Hematopoietic multipotent progenitor cell treated with erythropoietin and hydrocortisone succinate and interleukin-3 and kit ligand, for 4 days (in vitro differentiated cells): ENCODE measurements around the gene LMOD2.
"Not testable (repeated sequence)": the region's sequence is repeated elsewhere in the genome, so short reads cannot be mapped to it uniquely, and the experiment has no call there.

Source experiments
- DNase-seq: peaks from one replicate; pipeline ENCODE4 v3.0.0-alpha.2; 2015

Gene LMOD2, protein sequence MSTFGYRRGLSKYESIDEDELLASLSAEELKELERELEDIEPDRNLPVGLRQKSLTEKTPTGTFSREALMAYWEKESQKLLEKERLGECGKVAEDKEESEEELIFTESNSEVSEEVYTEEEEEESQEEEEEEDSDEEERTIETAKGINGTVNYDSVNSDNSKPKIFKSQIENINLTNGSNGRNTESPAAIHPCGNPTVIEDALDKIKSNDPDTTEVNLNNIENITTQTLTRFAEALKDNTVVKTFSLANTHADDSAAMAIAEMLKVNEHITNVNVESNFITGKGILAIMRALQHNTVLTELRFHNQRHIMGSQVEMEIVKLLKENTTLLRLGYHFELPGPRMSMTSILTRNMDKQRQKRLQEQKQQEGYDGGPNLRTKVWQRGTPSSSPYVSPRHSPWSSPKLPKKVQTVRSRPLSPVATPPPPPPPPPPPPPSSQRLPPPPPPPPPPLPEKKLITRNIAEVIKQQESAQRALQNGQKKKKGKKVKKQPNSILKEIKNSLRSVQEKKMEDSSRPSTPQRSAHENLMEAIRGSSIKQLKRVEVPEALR

GRCh38 chr7:123655614-123656013 lies at the start of gene LMOD2:
Gene LMOD2, plus strand, starts transcription at chr7:123655866. Its CDS starts 98 bp downstream, at chr7:123655964.
- no peak for DNase-seq

DNA sequence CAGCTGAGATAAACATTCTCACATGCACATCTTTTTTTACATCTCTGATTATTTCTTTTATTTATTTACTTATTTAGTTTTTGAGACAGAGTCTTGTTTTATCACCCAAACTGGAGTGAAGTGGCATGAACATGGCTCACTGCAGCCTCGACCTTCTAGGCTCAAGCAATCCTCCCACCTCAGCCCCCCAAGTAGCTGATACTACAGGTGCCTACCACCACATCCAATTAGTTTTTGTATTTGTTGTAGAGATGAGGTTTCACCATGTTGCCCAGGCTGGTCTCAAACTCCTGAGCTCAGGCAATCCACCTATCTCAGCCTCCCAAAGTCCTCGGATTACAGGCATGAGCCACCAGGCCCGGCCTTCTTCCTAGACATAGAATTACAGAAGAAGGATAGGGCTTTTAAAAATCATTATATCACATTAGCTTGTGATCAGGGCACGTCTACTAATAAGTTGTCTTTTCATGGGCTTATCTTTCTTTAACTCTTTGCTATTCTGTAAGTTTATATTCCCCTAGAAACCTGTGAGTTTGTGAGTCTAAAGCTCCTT lies 48.2 kb upstream of the LMOD2 start:
- DNase-seq, result no peak

DNA sequence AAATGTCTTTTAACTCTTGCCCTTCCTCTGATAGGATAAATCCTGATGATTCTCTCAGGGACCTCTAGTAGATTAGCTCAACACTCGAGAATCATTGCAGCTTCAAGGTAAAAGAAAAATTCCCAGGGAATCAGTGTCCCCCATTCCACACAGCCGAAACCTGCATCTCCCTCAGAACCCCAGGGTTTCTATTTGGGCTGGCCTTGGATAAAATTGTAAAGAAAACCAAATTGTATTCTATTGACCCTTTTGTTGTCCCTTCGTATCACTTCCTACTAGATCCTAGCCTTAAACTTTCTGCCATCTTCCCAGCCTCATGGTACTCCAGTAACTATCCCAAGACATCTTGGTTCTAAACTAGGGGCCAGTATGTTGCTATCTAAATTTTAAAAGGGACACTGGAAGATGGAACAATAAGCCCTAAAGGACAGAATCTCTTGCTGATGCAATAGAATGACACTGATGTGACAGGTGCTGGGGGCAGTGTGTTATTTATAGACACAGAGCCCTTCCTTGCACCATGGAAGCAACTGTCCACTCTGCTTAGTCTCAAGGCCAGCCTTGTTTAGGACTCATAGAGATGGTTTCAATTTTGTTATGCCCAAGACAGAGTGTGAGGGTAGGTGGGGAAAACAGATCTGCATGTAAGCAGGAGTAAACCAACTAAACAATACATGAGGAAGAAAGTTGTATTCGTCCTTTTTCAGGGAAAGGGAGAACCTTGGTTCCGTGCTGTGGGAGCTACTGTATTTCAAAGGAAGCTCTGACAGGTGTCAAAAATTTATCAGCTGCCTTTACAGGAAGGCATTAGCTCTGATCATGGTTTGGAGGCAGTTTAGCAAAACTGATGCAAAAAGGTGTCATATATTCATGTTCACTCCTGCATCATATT lies 46.4 kb upstream of the LMOD2 start:
- no peak for DNase-seq

GRCh38 chr7:123609883-123610239 lies 45.8 kb upstream of the LMOD2 start:
- DNase-seq, result no peak

DNA sequence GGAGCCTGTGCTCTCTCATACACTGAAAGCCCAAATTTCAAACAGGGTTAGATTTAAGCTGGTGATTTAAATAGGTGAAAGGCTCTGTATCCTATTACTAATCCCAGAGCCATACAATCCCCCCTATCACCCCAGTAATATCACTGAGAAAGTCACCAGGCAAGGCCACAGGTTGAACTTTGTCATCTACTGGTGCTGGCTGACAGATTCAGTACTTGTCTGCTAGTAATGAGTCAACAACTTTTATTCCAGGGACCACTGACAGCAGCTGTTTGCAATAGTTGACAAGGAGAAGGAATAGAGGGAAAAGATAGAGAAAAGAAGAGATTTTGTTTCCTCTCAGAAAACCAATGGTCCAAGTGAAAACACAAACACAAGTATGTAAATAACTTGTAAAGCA lies 43.6 kb upstream of the LMOD2 start:
- DNase-seq, result no peak

- no peak for DNase-seq
These were observed 40.3 kb upstream of the LMOD2 start for GRCh38 chr7:123615344-123615743.

GRCh38 chr7:123616223-123616622 lies 39.4 kb upstream of the LMOD2 start:
- no peak for DNase-seq

GRCh38 chr7:123621707-123622106 lies 34.0 kb upstream of the LMOD2 start:
- no peak for DNase-seq

DNA sequence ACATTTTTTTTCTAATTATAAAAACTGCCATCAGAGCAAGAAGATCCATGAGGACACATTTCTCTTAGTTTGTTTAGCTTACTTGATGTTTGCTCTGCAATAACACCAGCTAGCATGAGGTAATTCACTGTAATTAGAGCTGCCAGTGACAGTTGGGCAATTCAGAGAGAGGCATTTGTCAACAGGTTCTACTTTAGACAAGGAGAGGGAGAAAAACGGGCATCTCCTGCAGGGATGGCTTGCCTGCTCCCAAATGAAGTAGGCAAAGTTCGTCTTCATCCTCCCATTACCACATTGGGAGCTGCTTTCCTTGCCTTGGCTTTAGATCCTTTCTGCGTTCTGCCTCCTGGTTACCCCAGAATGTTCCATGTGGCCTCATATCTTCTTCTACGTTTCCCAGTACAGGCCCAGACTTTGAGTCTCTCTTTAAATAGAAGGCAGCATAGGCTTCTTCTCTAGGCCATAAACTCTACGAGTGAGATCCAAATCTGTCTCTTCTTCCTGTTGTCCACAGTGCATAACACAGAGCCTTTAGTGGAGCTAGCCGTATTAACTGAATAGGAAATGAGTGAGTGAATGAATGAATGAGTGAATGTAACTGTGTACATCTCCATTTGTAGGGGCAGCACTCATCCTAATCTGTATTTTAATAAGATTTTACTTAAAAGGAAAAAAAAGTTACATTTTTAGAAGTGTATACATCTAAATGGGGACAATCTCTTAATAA lies 32.8 kb upstream of the LMOD2 start:
- no peak for DNase-seq

- peak; percentile 67 for DNase-seq
These were observed 31.0 kb upstream of the LMOD2 start for GRCh38 chr7:123624527-123625183.

DNA sequence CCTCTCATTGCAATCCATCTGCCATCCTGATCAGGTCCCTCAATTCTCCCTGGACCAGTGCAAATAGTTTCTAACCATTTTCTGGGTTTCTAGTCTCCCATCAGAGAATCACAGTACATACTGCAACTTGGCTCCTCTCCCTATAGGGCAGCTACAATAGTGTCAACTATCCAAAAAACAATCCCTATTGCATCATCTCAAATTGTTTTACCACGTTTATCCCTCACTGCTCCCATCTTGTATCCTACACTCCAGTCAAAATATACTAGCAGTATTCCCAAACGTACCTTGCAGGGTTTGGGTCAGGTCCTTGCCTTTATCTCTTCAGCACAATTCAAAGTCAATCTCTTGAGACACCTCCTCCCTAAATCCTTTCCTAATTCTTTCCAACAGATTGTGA lies 30.4 kb upstream of the LMOD2 start:
- no peak for DNase-seq

DNA sequence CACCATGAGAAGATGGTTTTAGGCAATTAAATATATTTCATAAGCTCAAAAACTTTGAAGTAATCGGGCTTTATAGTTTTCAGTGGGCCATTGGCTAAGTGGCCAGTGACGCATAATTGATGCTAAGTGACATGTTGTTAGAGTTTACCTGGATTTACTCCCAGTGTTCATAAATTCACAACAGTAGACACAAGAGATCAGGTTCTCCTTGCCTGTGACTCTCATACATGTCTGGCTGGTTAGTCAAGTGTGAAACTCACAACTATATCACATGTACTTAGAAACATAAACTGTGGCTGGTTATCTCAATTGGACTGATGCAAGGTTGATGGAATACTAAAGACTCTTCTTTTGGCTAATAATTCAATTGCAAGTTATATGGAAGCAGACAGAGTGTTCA lies 27.8 kb upstream of the LMOD2 start:
- DNase-seq, result no peak

GRCh38 chr7:123628829-123629228 lies 26.8 kb upstream of the LMOD2 start:
- no peak for DNase-seq

GRCh38 chr7:123629281-123629680 lies 26.4 kb upstream of the LMOD2 start:
- DNase-seq, result no peak

GRCh38 chr7:123632808-123633207 lies 22.9 kb upstream of the LMOD2 start:
- DNase-seq, result no peak

GRCh38 chr7:123633553-123633952 lies 22.1 kb upstream of the LMOD2 start:
- DNase-seq, result no peak

DNA sequence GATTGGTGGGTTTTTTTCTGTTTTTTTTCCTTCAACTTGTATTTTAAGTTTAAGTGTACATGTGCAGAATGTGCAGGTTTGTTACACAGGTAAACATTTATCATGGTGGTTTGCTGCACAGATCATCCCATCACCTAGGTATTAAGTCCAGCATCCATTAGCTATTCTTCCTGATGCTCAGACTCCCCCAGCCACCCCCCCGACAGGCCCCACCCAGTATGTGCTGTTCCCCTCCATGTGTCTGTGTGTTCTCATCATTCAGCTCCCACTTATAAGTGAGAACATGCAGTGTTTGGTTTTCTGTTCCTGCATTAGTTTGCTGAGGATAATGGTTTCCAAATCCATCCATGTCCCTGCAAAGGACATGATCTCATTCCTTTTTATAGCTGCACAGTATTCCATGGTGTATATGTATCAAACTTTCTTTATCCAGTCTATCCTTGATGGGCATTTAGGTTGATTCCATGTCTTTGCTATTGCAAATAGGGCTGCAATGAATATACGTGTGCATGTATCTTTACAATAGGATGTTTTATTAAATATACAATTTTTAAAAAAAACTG lies 21.6 kb upstream of the LMOD2 start:
- DNase-seq, result not testable (repeated sequence)

DNA sequence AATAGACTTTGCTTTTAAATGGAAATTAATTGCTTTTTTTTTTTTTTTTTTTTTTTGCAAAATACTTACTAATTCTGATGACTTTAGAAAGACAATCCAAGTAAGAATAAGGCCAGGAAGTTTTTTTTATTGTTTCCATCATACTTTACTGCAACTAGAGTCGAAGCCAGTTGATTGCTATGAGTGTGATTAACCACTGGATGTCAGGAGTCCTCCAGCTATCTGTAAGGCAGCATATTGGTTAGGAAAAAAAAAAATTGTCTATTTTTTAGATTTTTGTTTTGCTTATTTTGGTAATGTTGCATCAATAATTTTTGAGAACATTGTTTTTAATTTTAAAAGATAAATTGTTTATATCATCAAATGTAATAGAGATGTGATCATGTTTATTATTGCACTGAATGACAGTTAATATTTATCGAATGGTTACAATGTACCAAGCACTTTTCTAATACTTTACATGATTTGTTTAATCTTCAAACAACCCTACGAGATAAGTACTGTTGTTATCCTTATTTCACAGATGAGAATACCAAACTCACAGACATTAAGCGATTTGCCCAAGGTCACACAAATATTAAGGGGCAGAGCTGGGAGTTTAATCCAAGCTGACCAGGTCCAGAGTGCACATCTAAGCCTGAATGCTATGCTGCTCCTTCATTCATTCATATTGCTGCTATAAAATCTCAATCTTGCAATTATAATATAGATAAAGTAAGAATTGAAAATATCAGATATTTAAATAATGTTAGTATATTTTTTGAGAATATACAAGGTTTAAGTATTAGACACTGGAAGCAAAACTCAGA lies 19.9 kb upstream of the LMOD2 start:
- peak; percentile 51 for DNase-seq

DNA sequence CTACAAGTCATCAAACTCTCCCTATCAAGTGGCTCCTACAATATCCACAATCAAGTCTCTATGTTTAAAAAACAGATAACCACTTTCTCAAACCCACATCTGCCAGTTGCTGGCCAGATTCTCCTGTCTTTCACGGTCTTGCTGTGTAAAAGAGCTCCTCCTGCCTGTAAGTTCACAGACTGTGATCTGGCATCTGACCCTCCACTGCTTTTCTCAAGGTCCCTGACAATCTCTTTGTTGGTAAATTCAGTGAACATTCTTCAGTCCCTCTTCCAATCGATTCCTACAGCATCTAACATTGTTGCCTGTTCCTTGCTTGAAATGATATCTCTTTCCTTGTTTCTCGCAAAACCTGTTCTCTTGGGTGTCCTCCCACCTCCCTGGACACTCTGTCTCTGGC lies 18.5 kb upstream of the LMOD2 start:
- no peak for DNase-seq

GRCh38 chr7:123637878-123638277 lies 17.8 kb upstream of the LMOD2 start:
- no peak for DNase-seq

- no peak for DNase-seq
These were observed 16.0 kb upstream of the LMOD2 start for GRCh38 chr7:123639631-123640030.
